Measurements from ENCODE around the gene PHACTR1.
"Not testable (repeated sequence)": the region's sequence is repeated elsewhere in the genome, so short reads cannot be mapped to it uniquely, and the experiment has no call there.

Gene PHACTR1

DNA sequence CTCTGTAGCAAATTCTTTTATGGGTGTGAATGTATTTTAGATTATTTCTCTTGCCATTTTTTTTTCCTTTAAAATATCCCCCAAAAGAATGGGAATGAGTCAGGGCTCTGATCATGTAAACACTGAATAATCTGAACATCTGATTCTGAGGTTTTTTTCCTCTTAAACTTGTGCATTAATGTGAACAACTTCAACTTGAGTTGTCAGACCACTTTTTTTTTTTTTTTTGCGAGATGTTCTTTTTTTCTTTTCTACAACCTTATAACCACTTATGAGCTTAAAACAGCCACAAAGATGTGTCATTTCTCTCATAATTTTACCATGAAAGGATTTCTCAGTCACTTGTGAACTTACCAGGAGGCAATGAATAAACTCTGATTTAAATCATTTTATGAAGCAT, 526.5 kb downstream of the PHACTR1 start:
- H3K27ac ChIP-seq (ENCODE audit: insufficient read depth, low read length, poor library complexity, severe bottlenecking): no peak overlapping the region
- no peaks in the 10 kb centered on the region for H3K36me3 ChIP-seq (ENCODE audit: control insufficient read depth, insufficient read depth, low read length)
- no peak for DNase-seq
- H3K9me3 ChIP-seq (ENCODE audit: control insufficient read depth, low read length): no peaks in the 10 kb centered on the region
- H3K4me3 ChIP-seq (ENCODE audit: insufficient read depth, low read depth, low read length, poor library complexity, severe bottlenecking): no peak overlapping the region
- no peaks in the 10 kb centered on the region for H3K27me3 ChIP-seq (replicated peaks; ENCODE audit: control insufficient read depth, insufficient read depth, low read length, poor library complexity, severe bottlenecking)
- H3K4me1 ChIP-seq (ENCODE audit: control insufficient read depth, insufficient read depth, low read length, poor library complexity, severe bottlenecking): no peaks in the 10 kb centered on the region

DNA sequence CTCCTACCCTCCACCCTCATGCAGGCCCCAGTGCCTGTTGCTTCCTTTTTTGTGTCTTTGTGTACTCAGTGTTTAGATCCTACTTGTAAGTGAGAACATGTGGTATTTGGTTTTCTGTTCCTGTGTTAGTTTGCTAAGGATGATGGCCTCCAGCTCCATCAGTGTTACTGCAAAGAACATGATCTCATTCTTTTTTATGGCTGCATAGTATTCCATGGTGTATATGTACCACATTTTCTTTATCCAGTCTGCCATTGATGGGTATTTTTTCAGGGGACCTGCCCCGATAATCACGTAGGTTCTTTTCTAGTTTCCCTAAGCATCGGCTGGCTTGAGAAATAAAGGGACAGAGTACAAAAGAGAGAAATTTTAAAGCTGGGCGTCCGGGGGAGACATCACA, 527.2 kb downstream of the PHACTR1 start:
- not testable (repeated sequence) for H3K27ac ChIP-seq (ENCODE audit: insufficient read depth, low read length, poor library complexity, severe bottlenecking); H3K9me3 ChIP-seq (ENCODE audit: control insufficient read depth, low read length); H3K4me3 ChIP-seq (ENCODE audit: insufficient read depth, low read depth, low read length, poor library complexity, severe bottlenecking); H3K27me3 ChIP-seq (replicated peaks; ENCODE audit: control insufficient read depth, insufficient read depth, low read length, poor library complexity, severe bottlenecking); H3K36me3 ChIP-seq (ENCODE audit: control insufficient read depth, insufficient read depth, low read length); H3K4me1 ChIP-seq (ENCODE audit: control insufficient read depth, insufficient read depth, low read length, poor library complexity, severe bottlenecking); DNase-seq

DNA sequence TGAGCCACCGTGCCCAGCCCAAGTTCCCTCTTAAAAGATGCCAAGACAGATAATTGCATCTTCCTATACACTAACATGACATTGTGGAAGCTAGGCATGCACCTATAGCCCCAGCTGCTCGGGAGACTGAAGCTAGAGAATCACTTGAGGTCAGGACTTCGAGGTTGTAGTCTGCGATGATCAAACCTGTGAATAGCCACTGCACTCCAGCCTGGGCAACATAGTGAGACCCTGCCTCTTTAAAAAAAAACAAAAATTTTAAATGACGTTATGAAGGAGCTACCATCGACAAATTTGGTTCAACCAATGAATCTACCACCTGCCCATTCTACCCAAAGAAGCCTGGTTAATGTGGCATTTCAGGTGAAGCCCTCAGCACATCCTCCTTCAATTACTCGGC, 531.1 kb downstream of the PHACTR1 start:
- Histone ChIP-seq H3K9me3 (ENCODE audit: control insufficient read depth, low read length) (no peaks in the 10 kb centered on the region), H3K4me3 (ENCODE audit: insufficient read depth, low read depth, low read length, poor library complexity, severe bottlenecking) (no peak overlapping the region), H3K4me1 (ENCODE audit: control insufficient read depth, insufficient read depth, low read length, poor library complexity, severe bottlenecking) (no peaks in the 10 kb centered on the region), H3K27me3 (replicated peaks; ENCODE audit: control insufficient read depth, insufficient read depth, low read length, poor library complexity, severe bottlenecking) (no peaks in the 10 kb centered on the region), H3K27ac (ENCODE audit: insufficient read depth, low read length, poor library complexity, severe bottlenecking) (no peak overlapping the region), H3K36me3 (ENCODE audit: control insufficient read depth, insufficient read depth, low read length) (no peaks in the 10 kb centered on the region)
- no peak for DNase-seq

DNA sequence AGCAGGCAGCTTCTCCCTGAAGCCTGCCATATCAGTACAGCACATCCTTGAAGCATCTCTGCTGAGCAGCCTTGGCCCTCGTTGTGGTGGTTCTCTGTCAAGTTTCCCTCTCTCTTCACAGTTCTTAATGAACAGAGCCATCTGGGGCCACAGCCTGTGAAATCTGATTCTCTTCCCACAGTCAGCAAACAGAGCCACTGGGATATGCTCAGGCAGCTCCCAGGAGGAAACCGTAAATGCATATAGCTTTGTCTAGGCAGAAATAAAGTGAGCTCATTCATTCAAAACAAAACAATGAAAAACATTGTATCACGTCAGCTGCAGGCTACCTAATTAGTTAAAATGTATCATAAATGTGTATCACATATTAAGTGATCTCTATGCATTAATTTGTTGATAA, 531.5 kb downstream of the PHACTR1 start:
- no peaks in the 10 kb centered on the region for H3K9me3 ChIP-seq (ENCODE audit: control insufficient read depth, low read length)
- no peaks in the 10 kb centered on the region for H3K4me1 ChIP-seq (ENCODE audit: control insufficient read depth, insufficient read depth, low read length, poor library complexity, severe bottlenecking)
- DNase-seq: no peak
- no peak overlapping the region for H3K4me3 ChIP-seq (ENCODE audit: insufficient read depth, low read depth, low read length, poor library complexity, severe bottlenecking)
- H3K36me3 ChIP-seq (ENCODE audit: control insufficient read depth, insufficient read depth, low read length): no peaks in the 10 kb centered on the region
- H3K27me3 ChIP-seq (replicated peaks; ENCODE audit: control insufficient read depth, insufficient read depth, low read length, poor library complexity, severe bottlenecking): no peaks in the 10 kb centered on the region
- H3K27ac ChIP-seq (ENCODE audit: insufficient read depth, low read length, poor library complexity, severe bottlenecking): no peak overlapping the region

DNA sequence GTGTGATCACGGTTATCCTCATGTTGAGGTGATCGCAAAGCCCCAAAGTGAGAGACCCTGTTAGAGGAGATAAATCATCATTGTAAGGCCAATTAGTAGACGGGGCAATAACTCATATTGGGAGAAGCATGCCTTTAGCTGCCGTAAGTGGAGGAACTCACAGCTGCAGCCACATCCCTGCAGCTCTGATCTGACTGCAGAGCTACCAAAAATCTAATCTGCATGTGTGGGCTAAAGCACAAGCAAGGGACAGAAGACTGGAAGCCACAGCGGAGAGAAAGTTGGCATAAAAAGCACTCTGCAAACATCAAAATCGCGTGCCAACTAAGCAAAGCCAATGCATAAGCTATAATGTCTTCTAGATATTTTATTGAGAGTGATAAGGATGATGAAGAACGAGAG, 532.0 kb downstream of the PHACTR1 start:
- no peaks in the 10 kb centered on the region for H3K9me3 ChIP-seq (ENCODE audit: control insufficient read depth, low read length)
- no peaks in the 10 kb centered on the region for H3K36me3 ChIP-seq (ENCODE audit: control insufficient read depth, insufficient read depth, low read length)
- no peaks in the 10 kb centered on the region for H3K27me3 ChIP-seq (replicated peaks; ENCODE audit: control insufficient read depth, insufficient read depth, low read length, poor library complexity, severe bottlenecking)
- H3K4me3 ChIP-seq (ENCODE audit: insufficient read depth, low read depth, low read length, poor library complexity, severe bottlenecking): no peak overlapping the region
- no peak overlapping the region for H3K27ac ChIP-seq (ENCODE audit: insufficient read depth, low read length, poor library complexity, severe bottlenecking)
- DNase-seq: no peak
- H3K4me1 ChIP-seq (ENCODE audit: control insufficient read depth, insufficient read depth, low read length, poor library complexity, severe bottlenecking): no peaks in the 10 kb centered on the region

DNA sequence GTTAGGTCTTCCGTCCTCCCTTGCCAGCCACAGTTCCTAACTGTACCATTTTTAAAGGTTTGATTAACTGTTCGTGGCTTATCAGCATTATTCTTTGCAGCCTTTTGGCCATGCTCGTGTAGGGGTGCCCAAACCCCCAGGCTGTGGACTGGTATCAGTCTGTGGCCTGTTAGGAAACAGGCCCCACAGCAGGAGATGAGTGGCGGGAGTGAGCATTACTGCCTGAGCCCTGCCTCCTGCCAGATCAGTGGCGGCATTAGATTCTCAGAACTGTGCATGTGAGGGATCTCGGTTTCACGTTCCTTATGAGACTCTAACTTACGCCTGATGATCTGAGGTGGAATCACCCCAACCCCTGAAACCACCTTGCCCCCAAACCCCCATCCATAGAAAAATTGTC, 532.4 kb downstream of the PHACTR1 start:
- Histone ChIP-seq H3K9me3 (ENCODE audit: control insufficient read depth, low read length) (no peaks in the 10 kb centered on the region), H3K4me3 (ENCODE audit: insufficient read depth, low read depth, low read length, poor library complexity, severe bottlenecking) (no peak overlapping the region), H3K27me3 (replicated peaks; ENCODE audit: control insufficient read depth, insufficient read depth, low read length, poor library complexity, severe bottlenecking) (no peaks in the 10 kb centered on the region), H3K36me3 (ENCODE audit: control insufficient read depth, insufficient read depth, low read length) (no peaks in the 10 kb centered on the region), H3K27ac (ENCODE audit: insufficient read depth, low read length, poor library complexity, severe bottlenecking) (no peak overlapping the region), H3K4me1 (ENCODE audit: control insufficient read depth, insufficient read depth, low read length, poor library complexity, severe bottlenecking) (no peaks in the 10 kb centered on the region)
- no peak for DNase-seq

DNA sequence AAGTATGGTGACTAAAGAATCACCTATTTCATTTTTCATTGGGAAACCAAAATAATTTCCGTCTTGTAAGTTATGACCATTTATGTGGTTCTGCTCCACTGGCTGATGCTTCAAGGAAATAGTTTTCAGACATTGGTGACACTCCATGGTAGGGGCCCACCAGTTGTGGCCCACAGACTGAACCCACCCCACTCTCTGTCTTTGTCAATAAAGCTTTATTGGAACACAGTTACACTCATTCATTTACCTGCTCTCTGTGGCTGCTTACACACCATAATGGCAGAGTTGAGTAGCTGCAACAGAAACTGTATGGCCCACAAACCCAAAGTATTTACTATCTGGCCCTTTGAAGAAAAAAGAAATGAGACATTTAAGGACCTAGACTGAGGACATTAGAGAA, 533.2 kb downstream of the PHACTR1 start:
- Histone ChIP-seq H3K27ac (ENCODE audit: insufficient read depth, low read length, poor library complexity, severe bottlenecking) (no peak overlapping the region), H3K4me3 (ENCODE audit: insufficient read depth, low read depth, low read length, poor library complexity, severe bottlenecking) (no peak overlapping the region), H3K9me3 (ENCODE audit: control insufficient read depth, low read length) (no peaks in the 10 kb centered on the region), H3K36me3 (ENCODE audit: control insufficient read depth, insufficient read depth, low read length) (no peaks in the 10 kb centered on the region), H3K27me3 (replicated peaks; ENCODE audit: control insufficient read depth, insufficient read depth, low read length, poor library complexity, severe bottlenecking) (no peaks in the 10 kb centered on the region), H3K4me1 (ENCODE audit: control insufficient read depth, insufficient read depth, low read length, poor library complexity, severe bottlenecking) (no peaks in the 10 kb centered on the region)
- no peak for DNase-seq

DNA sequence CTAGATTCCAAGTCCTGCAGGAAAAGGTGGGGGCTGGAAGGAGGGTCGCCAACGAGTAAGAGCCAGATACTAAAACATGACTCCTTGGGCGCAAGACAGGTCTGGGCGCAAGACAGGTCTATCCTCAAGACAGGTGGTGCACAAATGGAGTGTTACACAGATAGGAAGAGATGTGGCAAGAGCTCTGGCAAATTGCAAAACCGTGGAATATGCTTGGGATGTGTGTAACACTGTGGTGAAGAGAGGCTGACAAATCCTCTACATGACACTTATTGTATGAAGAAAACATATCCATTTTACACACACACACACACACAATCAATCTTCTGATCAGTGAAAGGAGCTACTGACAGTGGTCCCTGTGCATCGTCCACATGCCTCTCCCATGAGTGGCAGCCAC, 534.1 kb downstream of the PHACTR1 start:
- no peak for DNase-seq
- no peaks in the 10 kb centered on the region for H3K27me3 ChIP-seq (replicated peaks; ENCODE audit: control insufficient read depth, insufficient read depth, low read length, poor library complexity, severe bottlenecking)
- no peak overlapping the region for H3K4me3 ChIP-seq (ENCODE audit: insufficient read depth, low read depth, low read length, poor library complexity, severe bottlenecking)
- no peak overlapping the region for H3K27ac ChIP-seq (ENCODE audit: insufficient read depth, low read length, poor library complexity, severe bottlenecking)
- H3K4me1 ChIP-seq (ENCODE audit: control insufficient read depth, insufficient read depth, low read length, poor library complexity, severe bottlenecking): no peaks in the 10 kb centered on the region
- H3K36me3 ChIP-seq (ENCODE audit: control insufficient read depth, insufficient read depth, low read length): no peaks in the 10 kb centered on the region
- H3K9me3 ChIP-seq (ENCODE audit: control insufficient read depth, low read length): no peaks in the 10 kb centered on the region

DNA sequence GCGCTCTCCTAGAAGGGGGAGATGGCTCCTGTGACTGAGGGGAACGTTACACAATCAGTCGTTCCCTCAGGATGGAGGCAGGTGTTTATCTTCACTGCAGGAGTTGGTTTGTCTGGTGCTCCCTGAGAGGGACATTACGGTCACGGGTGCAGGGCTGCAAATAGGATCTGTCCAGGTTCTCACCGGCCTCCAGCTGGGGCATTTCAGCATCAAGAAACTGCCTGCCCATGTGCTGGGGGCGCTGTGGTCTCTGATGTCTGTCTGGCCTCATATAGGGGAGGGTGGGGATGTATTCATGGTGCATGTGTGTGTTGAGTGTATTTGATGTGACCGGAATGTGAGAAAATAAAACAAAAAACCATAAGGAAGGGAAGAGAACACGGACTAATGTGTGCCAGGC, 534.7 kb downstream of the PHACTR1 start:
- no peaks in the 10 kb centered on the region for H3K9me3 ChIP-seq (ENCODE audit: control insufficient read depth, low read length)
- no peaks in the 10 kb centered on the region for H3K4me1 ChIP-seq (ENCODE audit: control insufficient read depth, insufficient read depth, low read length, poor library complexity, severe bottlenecking)
- H3K4me3 ChIP-seq (ENCODE audit: insufficient read depth, low read depth, low read length, poor library complexity, severe bottlenecking): no peak overlapping the region
- DNase-seq: no peak
- H3K27ac ChIP-seq (ENCODE audit: insufficient read depth, low read length, poor library complexity, severe bottlenecking): no peak overlapping the region
- H3K27me3 ChIP-seq (replicated peaks; ENCODE audit: control insufficient read depth, insufficient read depth, low read length, poor library complexity, severe bottlenecking): no peaks in the 10 kb centered on the region
- no peaks in the 10 kb centered on the region for H3K36me3 ChIP-seq (ENCODE audit: control insufficient read depth, insufficient read depth, low read length)

DNA sequence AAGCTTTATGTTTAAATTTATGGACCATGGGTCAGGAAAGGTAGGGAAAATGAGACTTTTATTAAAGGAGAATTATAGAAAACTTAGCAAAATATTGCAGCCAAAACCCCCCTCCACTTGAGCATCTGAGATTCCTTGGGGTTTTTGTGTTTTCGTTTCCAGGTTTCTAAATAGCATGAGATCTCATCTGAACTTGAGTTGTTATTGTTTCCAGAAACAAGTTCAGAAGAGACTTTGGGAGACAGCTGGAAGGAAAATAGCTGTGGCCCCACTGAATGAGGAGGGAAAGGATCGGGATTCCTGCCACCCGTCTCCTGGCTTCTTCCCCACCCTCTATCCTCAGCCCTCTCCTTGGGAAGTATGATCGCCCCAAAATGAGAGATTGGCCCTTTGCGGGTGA, 536.2 kb downstream of the PHACTR1 start:
- no peaks in the 10 kb centered on the region for H3K4me1 ChIP-seq (ENCODE audit: control insufficient read depth, insufficient read depth, low read length, poor library complexity, severe bottlenecking)
- no peak for DNase-seq

DNA sequence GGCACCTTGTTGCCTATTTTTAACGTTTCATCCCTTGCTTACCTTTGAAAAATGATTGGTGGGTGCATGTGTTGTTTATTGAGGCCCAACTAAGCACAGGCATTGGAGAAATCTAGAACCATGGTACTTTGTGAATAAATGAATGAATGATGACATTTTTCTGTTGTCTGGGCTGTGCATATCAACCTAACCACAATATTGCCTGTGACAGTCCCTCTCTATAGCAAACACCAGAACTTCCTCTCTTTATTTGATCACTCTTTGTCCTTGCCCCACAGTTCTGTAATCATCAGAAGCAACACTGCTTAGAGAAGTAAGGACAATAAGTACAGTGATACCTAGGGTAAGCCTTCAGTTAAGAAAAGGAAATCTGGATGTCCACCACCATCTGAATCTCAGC, 536.7 kb downstream of the PHACTR1 start:
- no peaks in the 10 kb centered on the region for H3K27me3 ChIP-seq (replicated peaks; ENCODE audit: control insufficient read depth, insufficient read depth, low read length, poor library complexity, severe bottlenecking)
- no peaks in the 10 kb centered on the region for H3K36me3 ChIP-seq (ENCODE audit: control insufficient read depth, insufficient read depth, low read length)
- DNase-seq: no peak
- H3K27ac ChIP-seq (ENCODE audit: insufficient read depth, low read length, poor library complexity, severe bottlenecking): no peak overlapping the region
- no peak overlapping the region for H3K4me3 ChIP-seq (ENCODE audit: insufficient read depth, low read depth, low read length, poor library complexity, severe bottlenecking)
- H3K4me1 ChIP-seq (ENCODE audit: control insufficient read depth, insufficient read depth, low read length, poor library complexity, severe bottlenecking): no peaks in the 10 kb centered on the region
- H3K9me3 ChIP-seq (ENCODE audit: control insufficient read depth, low read length): no peaks in the 10 kb centered on the region

More for the DNA sequence above, 536.2 kb downstream of the PHACTR1 start:
- H3K9me3 ChIP-seq (ENCODE audit: control insufficient read depth, low read length): no peaks in the 10 kb centered on the region
- no peaks in the 10 kb centered on the region for H3K36me3 ChIP-seq (ENCODE audit: control insufficient read depth, insufficient read depth, low read length)
- H3K4me3 ChIP-seq (ENCODE audit: insufficient read depth, low read depth, low read length, poor library complexity, severe bottlenecking): no peak overlapping the region
- H3K27me3 ChIP-seq (replicated peaks; ENCODE audit: control insufficient read depth, insufficient read depth, low read length, poor library complexity, severe bottlenecking): no peaks in the 10 kb centered on the region
- no peak overlapping the region for H3K27ac ChIP-seq (ENCODE audit: insufficient read depth, low read length, poor library complexity, severe bottlenecking)
